ENCODE measurements around the gene ATP11C.

DNA sequence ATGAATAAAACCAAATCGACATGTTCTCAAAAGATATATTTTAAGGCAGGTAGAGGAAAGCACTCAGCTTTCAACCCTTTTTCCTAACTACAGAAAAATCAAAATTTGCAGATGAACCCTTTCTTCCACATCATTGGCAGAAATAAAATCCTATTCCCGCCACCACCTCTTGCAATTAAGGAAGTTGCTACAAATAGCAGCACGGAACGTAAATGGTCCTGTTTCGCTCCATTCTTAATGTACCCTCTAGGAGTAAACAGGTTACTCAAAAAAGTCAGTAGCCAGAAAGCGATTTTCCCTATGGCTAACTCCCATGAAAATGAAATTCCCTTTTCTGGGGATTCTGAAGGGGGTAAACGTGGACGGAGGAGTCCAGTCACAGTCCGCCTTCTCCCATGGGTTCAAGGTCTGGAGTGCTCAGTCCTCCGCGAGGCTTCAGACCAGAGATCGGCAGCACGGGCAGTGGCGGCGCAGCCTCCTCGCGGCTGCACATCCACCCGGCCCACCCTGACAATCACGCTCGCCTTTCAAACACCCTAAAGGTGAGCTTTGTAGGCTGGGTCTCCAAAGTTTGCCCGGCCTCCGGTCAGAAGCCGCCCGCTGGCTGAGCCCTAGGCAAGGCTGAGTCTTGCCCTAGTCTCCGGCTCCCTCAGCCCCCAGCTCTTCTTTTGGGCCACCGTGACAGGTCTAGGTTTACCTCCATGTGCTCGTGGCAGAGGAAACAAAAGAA, 1.8 kb downstream of the ATP11C start:
- TF ChIP-seq, protein P1, sequence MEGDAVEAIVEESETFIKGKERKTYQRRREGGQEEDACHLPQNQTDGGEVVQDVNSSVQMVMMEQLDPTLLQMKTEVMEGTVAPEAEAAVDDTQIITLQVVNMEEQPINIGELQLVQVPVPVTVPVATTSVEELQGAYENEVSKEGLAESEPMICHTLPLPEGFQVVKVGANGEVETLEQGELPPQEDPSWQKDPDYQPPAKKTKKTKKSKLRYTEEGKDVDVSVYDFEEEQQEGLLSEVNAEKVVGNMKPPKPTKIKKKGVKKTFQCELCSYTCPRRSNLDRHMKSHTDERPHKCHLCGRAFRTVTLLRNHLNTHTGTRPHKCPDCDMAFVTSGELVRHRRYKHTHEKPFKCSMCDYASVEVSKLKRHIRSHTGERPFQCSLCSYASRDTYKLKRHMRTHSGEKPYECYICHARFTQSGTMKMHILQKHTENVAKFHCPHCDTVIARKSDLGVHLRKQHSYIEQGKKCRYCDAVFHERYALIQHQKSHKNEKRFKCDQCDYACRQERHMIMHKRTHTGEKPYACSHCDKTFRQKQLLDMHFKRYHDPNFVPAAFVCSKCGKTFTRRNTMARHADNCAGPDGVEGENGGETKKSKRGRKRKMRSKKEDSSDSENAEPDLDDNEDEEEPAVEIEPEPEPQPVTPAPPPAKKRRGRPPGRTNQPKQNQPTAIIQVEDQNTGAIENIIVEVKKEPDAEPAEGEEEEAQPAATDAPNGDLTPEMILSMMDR (conservative IDR thresholded peaks at IDR 0.05; ENCODE audit: low read depth in 2 of 2) = no peak
- TF ChIP-seq, protein P2, sequence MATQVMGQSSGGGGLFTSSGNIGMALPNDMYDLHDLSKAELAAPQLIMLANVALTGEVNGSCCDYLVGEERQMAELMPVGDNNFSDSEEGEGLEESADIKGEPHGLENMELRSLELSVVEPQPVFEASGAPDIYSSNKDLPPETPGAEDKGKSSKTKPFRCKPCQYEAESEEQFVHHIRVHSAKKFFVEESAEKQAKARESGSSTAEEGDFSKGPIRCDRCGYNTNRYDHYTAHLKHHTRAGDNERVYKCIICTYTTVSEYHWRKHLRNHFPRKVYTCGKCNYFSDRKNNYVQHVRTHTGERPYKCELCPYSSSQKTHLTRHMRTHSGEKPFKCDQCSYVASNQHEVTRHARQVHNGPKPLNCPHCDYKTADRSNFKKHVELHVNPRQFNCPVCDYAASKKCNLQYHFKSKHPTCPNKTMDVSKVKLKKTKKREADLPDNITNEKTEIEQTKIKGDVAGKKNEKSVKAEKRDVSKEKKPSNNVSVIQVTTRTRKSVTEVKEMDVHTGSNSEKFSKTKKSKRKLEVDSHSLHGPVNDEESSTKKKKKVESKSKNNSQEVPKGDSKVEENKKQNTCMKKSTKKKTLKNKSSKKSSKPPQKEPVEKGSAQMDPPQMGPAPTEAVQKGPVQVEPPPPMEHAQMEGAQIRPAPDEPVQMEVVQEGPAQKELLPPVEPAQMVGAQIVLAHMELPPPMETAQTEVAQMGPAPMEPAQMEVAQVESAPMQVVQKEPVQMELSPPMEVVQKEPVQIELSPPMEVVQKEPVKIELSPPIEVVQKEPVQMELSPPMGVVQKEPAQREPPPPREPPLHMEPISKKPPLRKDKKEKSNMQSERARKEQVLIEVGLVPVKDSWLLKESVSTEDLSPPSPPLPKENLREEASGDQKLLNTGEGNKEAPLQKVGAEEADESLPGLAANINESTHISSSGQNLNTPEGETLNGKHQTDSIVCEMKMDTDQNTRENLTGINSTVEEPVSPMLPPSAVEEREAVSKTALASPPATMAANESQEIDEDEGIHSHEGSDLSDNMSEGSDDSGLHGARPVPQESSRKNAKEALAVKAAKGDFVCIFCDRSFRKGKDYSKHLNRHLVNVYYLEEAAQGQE (IDR thresholded peaks at IDR 0.05; ENCODE audit: unreplicated experiment) = no peak
- no peak for TF ChIP-seq EZH2 (IDR thresholded peaks at IDR 0.05; ENCODE audit: low read depth, unreplicated experiment)
- no peak for TF ChIP-seq EZH2phosphoT487 (IDR thresholded peaks at IDR 0.05; ENCODE audit: unreplicated experiment)
- no peak for TF ChIP-seq POLR2AphosphoS5 (IDR thresholded peaks at IDR 0.05; ENCODE audit: low read depth)
- TF ChIP-seq STAT1 (IDR thresholded peaks at IDR 0.05; ENCODE audit: unreplicated experiment) = no peak
- no peak for TF ChIP-seq CREB1 (CRISPR knock-in tag; IDR thresholded peaks at IDR 0.05; ENCODE audit: low read depth)

Data from GM23338 (cell line).